Measurements from ENCODE around the gene ATOH8.
A peak's percentile ranks its signal among the peaks of the same experiment; 100 is the strongest.

Gene ATOH8

GRCh38 chr2:85790032-85790431 is 36.2 kb downstream of the ATOH8 start:
- no peak for DNase-seq

GRCh38 chr2:85790499-85791188 is 36.9 kb downstream of the ATOH8 start:
- no peak for DNase-seq

GRCh38 chr2:85791704-85792565 is 38.1 kb downstream of the ATOH8 start:
- no peak for DNase-seq

GRCh38 chr2:85792783-85793441 is 39.1 kb downstream of the ATOH8 start:
- no peak for DNase-seq

- no peak for DNase-seq
Measured at GRCh38 chr2:85793584-85793983, 39.8 kb downstream of the ATOH8 start.

GRCh38 chr2:85794038-85794441 is 40.2 kb downstream of the ATOH8 start:
- DNase-seq: no peak

- DNase-seq: no peak
Measured at GRCh38 chr2:85794491-85795121, 40.8 kb downstream of the ATOH8 start.

- no peak for DNase-seq
Measured at GRCh38 chr2:85795331-85796045, 41.7 kb downstream of the ATOH8 start.

- DNase-seq: no peak
Measured at GRCh38 chr2:85796046-85796340, 42.2 kb downstream of the ATOH8 start.

GRCh38 chr2:85796341-85797262 is 42.8 kb downstream of the ATOH8 start:
- no peak for DNase-seq

GRCh38 chr2:85797263-85797660 is 43.5 kb downstream of the ATOH8 start:
- no peak for DNase-seq

- DNase-seq: peak; percentile 4
Measured at GRCh38 chr2:85797921-85798320, 44.1 kb downstream of the ATOH8 start.

- no peak for DNase-seq
Measured at GRCh38 chr2:85799215-85799956, 45.6 kb downstream of the ATOH8 start.

- DNase-seq: no peak
Measured at GRCh38 chr2:85800586-85800985, 46.8 kb downstream of the ATOH8 start.

GRCh38 chr2:85801871-85802270 is 48.1 kb downstream of the ATOH8 start:
- DNase-seq: no peak

GRCh38 chr2:85802354-85803103 is 48.7 kb downstream of the ATOH8 start:
- peak; percentile 31 for DNase-seq

GRCh38 chr2:85803704-85804425 is 50.1 kb downstream of the ATOH8 start:
- no peak for DNase-seq

- peak; percentile 9 for DNase-seq
Measured at GRCh38 chr2:85804583-85804982, 50.8 kb downstream of the ATOH8 start.

GRCh38 chr2:85806358-85807118 is 52.7 kb downstream of the ATOH8 start:
- DNase-seq: no peak
